ENCODE results near the gene PLAAT3. TPM values are rescaled to one million over a fixed set of nuclear protein-coding genes. Genes with fewer than 3 reads are reported as not detected.
"Not testable (repeated sequence)": the region's sequence is repeated elsewhere in the genome, so short reads cannot be mapped to it uniquely, and the experiment has no call there.

The PLAAT3 gene
- total RNA-seq, 1 donor from 2014 or later: 8.0 TPM

GRCh38 chr11:63551091-63551888 lies 62.9 kb downstream of the PLAAT3 start:
- no peak overlapping the region for H3K27ac ChIP-seq
- H4K20me1 ChIP-seq (ENCODE audit: low read depth): no peaks in the 10 kb centered on the region
- Mint-ChIP-seq H3K36me3 (no peaks in the 10 kb centered on the region), H3K9me3 (no peaks in the 10 kb centered on the region), H3K4me3 (no peak overlapping the region), H3K27me3 (ENCODE audit: insufficient read depth, low read depth) (peaks cover 7% of the 10 kb centered on the region), H3K27ac (peak overlapping the region; percentile 27), H3K4me1 (peaks cover 28% of the 10 kb centered on the region)
- peaks cover 4% of the 10 kb centered on the region for H3K4me1 ChIP-seq
- H3K4me2 ChIP-seq: no peak overlapping the region
- H3K4me3 ChIP-seq: no peak overlapping the region
- H3K36me3 ChIP-seq: no peaks in the 10 kb centered on the region
- no peak for TF ChIP-seq EZH2 (IDR thresholded peaks at IDR 0.05)
- TF ChIP-seq CTCF (IDR thresholded peaks at IDR 0.05): no peak
- no peak for TF ChIP-seq EZH2phosphoT487 (IDR thresholded peaks at IDR 0.05)
- H3K79me2 ChIP-seq (ENCODE audit: low read depth): no peaks in the 10 kb centered on the region
- H3K9ac ChIP-seq: no peak overlapping the region
- DNase-seq (ENCODE audit: low spot score): no peak
- H3K9me3 ChIP-seq (ENCODE audit: low read depth): no peaks in the 10 kb centered on the region
- peak overlapping the region; percentile 10 for H2AFZ ChIP-seq (replicated peaks)
- H3F3A ChIP-seq (ENCODE audit: low read depth): no peaks in the 10 kb centered on the region
- no peaks in the 10 kb centered on the region for H3K27me3 ChIP-seq

GRCh38 chr11:63550156-63550700 lies 64.0 kb downstream of the PLAAT3 start:
- not testable (repeated sequence) for H3K4me1 ChIP-seq; H3K27me3 Mint-ChIP-seq (ENCODE audit: insufficient read depth, low read depth); H3K4me2 ChIP-seq; H2AFZ ChIP-seq (replicated peaks); H3K27ac ChIP-seq; H3K36me3 Mint-ChIP-seq; H3K9ac ChIP-seq; H3K79me2 ChIP-seq (ENCODE audit: low read depth); DNase-seq (ENCODE audit: low spot score); H3K27me3 ChIP-seq; H3K9me3 Mint-ChIP-seq; H3K4me3 ChIP-seq; H3K36me3 ChIP-seq; H3K27ac Mint-ChIP-seq; H4K20me1 ChIP-seq (ENCODE audit: low read depth); H3K4me3 Mint-ChIP-seq; H3K9me3 ChIP-seq (ENCODE audit: low read depth); H3F3A ChIP-seq (ENCODE audit: low read depth)
- H3K4me1 Mint-ChIP-seq: peaks cover 24% of the 10 kb centered on the region

GRCh38 chr11:63549411-63549810 lies 64.8 kb downstream of the PLAAT3 start:
- H3K79me2 ChIP-seq (ENCODE audit: low read depth): no peaks in the 10 kb centered on the region
- no peaks in the 10 kb centered on the region for H3K9me3 ChIP-seq (ENCODE audit: low read depth)
- H3K4me3 Mint-ChIP-seq: no peak overlapping the region
- TF ChIP-seq EZH2 (IDR thresholded peaks at IDR 0.05): no peak
- no peak for TF ChIP-seq CTCF (IDR thresholded peaks at IDR 0.05)
- TF ChIP-seq EZH2phosphoT487 (IDR thresholded peaks at IDR 0.05): no peak
- no peaks in the 10 kb centered on the region for H3K36me3 ChIP-seq
- no peaks in the 10 kb centered on the region for H3K4me1 ChIP-seq
- no peak overlapping the region for H3K4me2 ChIP-seq
- no peaks in the 10 kb centered on the region for H3K27me3 ChIP-seq
- DNase-seq (ENCODE audit: low spot score): no peak
- H3F3A ChIP-seq (ENCODE audit: low read depth): no peaks in the 10 kb centered on the region
- peaks cover 18% of the 10 kb centered on the region for H3K4me1 Mint-ChIP-seq
- no peak overlapping the region for H3K27ac ChIP-seq
- H3K9ac ChIP-seq: no peak overlapping the region
- no peak overlapping the region for H2AFZ ChIP-seq (replicated peaks)
- peaks cover 7% of the 10 kb centered on the region for H3K27me3 Mint-ChIP-seq (ENCODE audit: insufficient read depth, low read depth)
- H3K36me3 Mint-ChIP-seq: no peaks in the 10 kb centered on the region
- peak overlapping the region; percentile 2 for H3K27ac Mint-ChIP-seq
- H4K20me1 ChIP-seq (ENCODE audit: low read depth): no peaks in the 10 kb centered on the region
- no peak overlapping the region for H3K4me3 ChIP-seq
- H3K9me3 Mint-ChIP-seq: no peaks in the 10 kb centered on the region

GRCh38 chr11:63548178-63548577 lies 66.1 kb downstream of the PLAAT3 start:
- no peak for DNase-seq (ENCODE audit: low spot score)
- H3K9me3 Mint-ChIP-seq: no peaks in the 10 kb centered on the region

More at GRCh38 chr11:63548178-63548577, 66.1 kb downstream of the PLAAT3 start:
- peaks cover 7% of the 10 kb centered on the region for H3K27me3 Mint-ChIP-seq (ENCODE audit: insufficient read depth, low read depth)
- H3K4me3 Mint-ChIP-seq: no peak overlapping the region
- no peaks in the 10 kb centered on the region for H3K36me3 ChIP-seq
- no peaks in the 10 kb centered on the region for H3K79me2 ChIP-seq (ENCODE audit: low read depth)
- no peaks in the 10 kb centered on the region for H4K20me1 ChIP-seq (ENCODE audit: low read depth)
- H3K4me3 ChIP-seq: no peak overlapping the region
- H3K27me3 ChIP-seq: no peaks in the 10 kb centered on the region
- H3F3A ChIP-seq (ENCODE audit: low read depth): no peaks in the 10 kb centered on the region
- no peak overlapping the region for H2AFZ ChIP-seq (replicated peaks)
- no peak overlapping the region for H3K27ac Mint-ChIP-seq
- no peaks in the 10 kb centered on the region for H3K4me1 ChIP-seq
- H3K27ac ChIP-seq: no peak overlapping the region
- TF ChIP-seq CTCF (IDR thresholded peaks at IDR 0.05) (no peak), EZH2 (IDR thresholded peaks at IDR 0.05) (no peak), EZH2phosphoT487 (IDR thresholded peaks at IDR 0.05) (no peak)
- peaks cover 12% of the 10 kb centered on the region for H3K4me1 Mint-ChIP-seq
- H3K9me3 ChIP-seq (ENCODE audit: low read depth): no peaks in the 10 kb centered on the region
- no peak overlapping the region for H3K9ac ChIP-seq
- H3K4me2 ChIP-seq: no peak overlapping the region
- H3K36me3 Mint-ChIP-seq: no peaks in the 10 kb centered on the region

Data from neural progenitor cell (in vitro differentiated cells).